OCI-LY1 (cell line): ENCODE data around the gene IKZF3.
"Not testable (repeated sequence)": the region's sequence is repeated elsewhere in the genome, so short reads cannot be mapped to it uniquely, and the experiment has no call there.

Experiments used
- H2AFZ ChIP-seq: fragments of 200-600 bp; sonication (generic), shearing (Covaris generic); 2 replicates; pipeline ENCODE4 v1.6.0; 2014; ENCODE audit warnings: antibody characterized with exemption, mild to moderate bottlenecking, low read length
- H3F3A ChIP-seq: fragments of 200-600 bp; sonication (generic), shearing (Covaris generic); 2 replicates; pipeline ENCODE4 v1.6.0; 2014; ENCODE audit warnings: mild to moderate bottlenecking, antibody characterized with exemption, low read length, moderate library complexity; ENCODE audit not compliant: insufficient read depth
- H3K27ac ChIP-seq: fragments of 200-600 bp; sonication (generic); 2 replicates; pipeline ENCODE4 v1.5.1; 2014; ENCODE audit warnings: low read length, mixed run types, mild to moderate bottlenecking, low read depth; ENCODE audit not compliant: poor library complexity, severe bottlenecking
- H3K27me3 ChIP-seq: fragments of 200-600 bp; sonication (generic); 2 replicates; pipeline ENCODE4 v1.6.0; 2014; ENCODE audit warnings: antibody characterized with exemption, mild to moderate bottlenecking, low read length, moderate library complexity; ENCODE audit not compliant: insufficient read depth
- H3K36me3 ChIP-seq: fragments of 200-600 bp; sonication (generic); 2 replicates; pipeline ENCODE4 v1.6.1; 2014; ENCODE audit warnings: mild to moderate bottlenecking, antibody characterized with exemption, low read length, moderate library complexity, mixed read lengths; ENCODE audit not compliant: insufficient read depth
- H3K4me1 ChIP-seq: fragments of 200-600 bp; sonication (generic); 2 replicates; pipeline ENCODE4 v1.5.1; 2014; ENCODE audit warnings: mild to moderate bottlenecking, low read length, moderate library complexity; ENCODE audit not compliant: insufficient read depth, severe bottlenecking
- H3K4me2 ChIP-seq: fragments of 200-600 bp; sonication (generic), shearing (Covaris generic); 2 replicates; pipeline ENCODE4 v1.6.1; 2014; ENCODE audit warnings: low read length
- H3K4me3 ChIP-seq: fragments of 200-600 bp; sonication (generic); 2 replicates; pipeline ENCODE4 v1.5.1; 2014; ENCODE audit warnings: low read length, low read depth, mild to moderate bottlenecking, mixed read lengths; ENCODE audit not compliant: poor library complexity, severe bottlenecking
- H3K79me2 ChIP-seq: fragments of 200-600 bp; shearing (Covaris generic); 2 replicates; pipeline ENCODE4 v1.6.1; 2016; ENCODE audit warnings: mixed run types, low read length, mixed read lengths; ENCODE audit not compliant: insufficient read depth
- H3K9ac ChIP-seq: fragments of 200-600 bp; sonication (generic), shearing (Covaris generic); 2 replicates; pipeline ENCODE4 v1.6.1; 2014; ENCODE audit warnings: mild to moderate bottlenecking, low read length, mixed read lengths
- H3K9me2 ChIP-seq: fragments of 200-600 bp; sonication (generic), shearing (Covaris generic); 2 replicates; pipeline ENCODE4 v1.6.1; 2014; ENCODE audit warnings: low read depth, mild to moderate bottlenecking, low read length, mixed read lengths
- H3K9me3 ChIP-seq: fragments of 200-600 bp; shearing (Covaris generic); 2 replicates; pipeline ENCODE4 v1.6.1; 2014; ENCODE audit warnings: low read length, mixed read lengths
- H4K20me1 ChIP-seq: fragments of 200-600 bp; sonication (generic), shearing (Covaris generic); 2 replicates; pipeline ENCODE4 v1.6.0; 2016; ENCODE audit warnings: mild to moderate bottlenecking, low read length; ENCODE audit not compliant: insufficient read depth
- EZH2 ChIP-seq: fragments of 200-600 bp; sonication (generic), shearing (Covaris generic); IDR thresholded peaks from 2 replicates; pipeline ENCODE4 v1.8.0; 2017; ENCODE audit warnings: borderline replicate concordance, mixed run types, mild to moderate bottlenecking, antibody characterized with exemption, low read length, moderate library complexity, mixed read lengths
- TF ChIP-seq, protein P1 (sequence below): fragments of 200-600 bp; sonication (generic), shearing (Covaris generic); IDR thresholded peaks from 2 replicates; pipeline ENCODE4 v1.5.1; 2017; ENCODE audit warnings: mild to moderate bottlenecking, antibody characterized with exemption, low read length, moderate library complexity, mixed read lengths

The IKZF3 gene

DNA sequence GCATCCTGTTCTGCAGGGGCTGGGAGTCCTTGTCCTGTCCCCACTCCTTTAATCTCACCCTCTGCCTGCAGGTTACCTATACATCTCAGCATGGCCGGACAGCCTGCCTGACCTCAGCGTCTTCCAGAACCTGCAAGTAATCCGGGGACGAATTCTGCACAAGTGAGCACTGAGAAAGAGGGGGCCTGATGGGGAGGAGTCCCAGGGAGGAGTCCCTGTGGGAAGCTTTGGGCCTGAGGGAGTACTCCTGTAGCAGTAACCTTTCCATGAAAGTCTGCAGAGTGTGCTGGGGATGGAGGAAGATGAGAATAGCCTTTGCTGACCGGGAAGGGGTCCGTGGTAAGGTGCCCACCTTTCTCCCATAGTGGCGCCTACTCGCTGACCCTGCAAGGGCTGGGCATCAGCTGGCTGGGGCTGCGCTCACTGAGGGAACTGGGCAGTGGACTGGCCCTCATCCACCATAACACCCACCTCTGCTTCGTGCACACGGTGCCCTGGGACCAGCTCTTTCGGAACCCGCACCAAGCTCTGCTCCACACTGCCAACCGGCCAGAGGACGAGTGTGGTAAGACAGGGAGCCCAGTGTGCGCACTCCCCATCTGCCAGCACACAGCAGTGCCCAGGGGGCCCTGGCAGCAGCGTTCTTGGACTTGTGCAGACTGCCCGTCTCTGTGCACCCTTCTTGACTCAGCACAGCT is 148.6 kb downstream of the IKZF3 start:
- H3K4me3 ChIP-seq, result no peak overlapping the region
- H3K79me2 ChIP-seq, result no peaks in the 10 kb centered on the region
- no peak overlapping the region for H3K27ac ChIP-seq
- no peaks in the 10 kb centered on the region for H3K36me3 ChIP-seq
- H2AFZ ChIP-seq, result no peak overlapping the region
- no peaks in the 10 kb centered on the region for H3K9me3 ChIP-seq
- TF ChIP-seq, protein P1, sequence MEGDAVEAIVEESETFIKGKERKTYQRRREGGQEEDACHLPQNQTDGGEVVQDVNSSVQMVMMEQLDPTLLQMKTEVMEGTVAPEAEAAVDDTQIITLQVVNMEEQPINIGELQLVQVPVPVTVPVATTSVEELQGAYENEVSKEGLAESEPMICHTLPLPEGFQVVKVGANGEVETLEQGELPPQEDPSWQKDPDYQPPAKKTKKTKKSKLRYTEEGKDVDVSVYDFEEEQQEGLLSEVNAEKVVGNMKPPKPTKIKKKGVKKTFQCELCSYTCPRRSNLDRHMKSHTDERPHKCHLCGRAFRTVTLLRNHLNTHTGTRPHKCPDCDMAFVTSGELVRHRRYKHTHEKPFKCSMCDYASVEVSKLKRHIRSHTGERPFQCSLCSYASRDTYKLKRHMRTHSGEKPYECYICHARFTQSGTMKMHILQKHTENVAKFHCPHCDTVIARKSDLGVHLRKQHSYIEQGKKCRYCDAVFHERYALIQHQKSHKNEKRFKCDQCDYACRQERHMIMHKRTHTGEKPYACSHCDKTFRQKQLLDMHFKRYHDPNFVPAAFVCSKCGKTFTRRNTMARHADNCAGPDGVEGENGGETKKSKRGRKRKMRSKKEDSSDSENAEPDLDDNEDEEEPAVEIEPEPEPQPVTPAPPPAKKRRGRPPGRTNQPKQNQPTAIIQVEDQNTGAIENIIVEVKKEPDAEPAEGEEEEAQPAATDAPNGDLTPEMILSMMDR, result no peak
- no peak for TF ChIP-seq EZH2
- H3K9me2 ChIP-seq, result no peaks in the 10 kb centered on the region
- H3K4me2 ChIP-seq, result no peak overlapping the region
- H3K9ac ChIP-seq, result no peak overlapping the region
- no peaks in the 10 kb centered on the region for H3F3A ChIP-seq
- H4K20me1 ChIP-seq, result no peaks in the 10 kb centered on the region
- no peaks in the 10 kb centered on the region for H3K4me1 ChIP-seq
- no peaks in the 10 kb centered on the region for H3K27me3 ChIP-seq

- no peaks in the 10 kb centered on the region for H3F3A ChIP-seq
- H3K9ac ChIP-seq, result no peak overlapping the region
Observed at GRCh38 chr17:39714234-39714633, 149.9 kb downstream of the IKZF3 start.

GRCh38 chr17:39711851-39712250 is 152.3 kb downstream of the IKZF3 start:
- H3K27me3 ChIP-seq, result no peaks in the 10 kb centered on the region
- no peak overlapping the region for H3K4me3 ChIP-seq
- no peaks in the 10 kb centered on the region for H3K9me3 ChIP-seq
- H3K4me2 ChIP-seq, result no peak overlapping the region
- TF ChIP-seq, protein P1, result no peak
- no peak for TF ChIP-seq EZH2
- no peaks in the 10 kb centered on the region for H3F3A ChIP-seq
- no peaks in the 10 kb centered on the region for H4K20me1 ChIP-seq
- H3K4me1 ChIP-seq, result no peaks in the 10 kb centered on the region
- H2AFZ ChIP-seq, result no peak overlapping the region
- H3K27ac ChIP-seq, result no peak overlapping the region
- no peaks in the 10 kb centered on the region for H3K9me2 ChIP-seq
- H3K79me2 ChIP-seq, result no peaks in the 10 kb centered on the region
- no peak overlapping the region for H3K9ac ChIP-seq
- no peaks in the 10 kb centered on the region for H3K36me3 ChIP-seq

More at GRCh38 chr17:39714234-39714633, 149.9 kb downstream of the IKZF3 start:
- no peaks in the 10 kb centered on the region for H3K79me2 ChIP-seq
- no peaks in the 10 kb centered on the region for H4K20me1 ChIP-seq
- H3K9me3 ChIP-seq, result no peaks in the 10 kb centered on the region
- H3K4me3 ChIP-seq, result no peak overlapping the region
- H3K4me1 ChIP-seq, result no peaks in the 10 kb centered on the region
- no peaks in the 10 kb centered on the region for H3K9me2 ChIP-seq
- no peak overlapping the region for H2AFZ ChIP-seq
- no peaks in the 10 kb centered on the region for H3K27me3 ChIP-seq
- no peaks in the 10 kb centered on the region for H3K36me3 ChIP-seq
- H3K4me2 ChIP-seq, result no peak overlapping the region
- H3K27ac ChIP-seq, result no peak overlapping the region
- TF ChIP-seq, protein P1, result no peak
- no peak for TF ChIP-seq EZH2

DNA sequence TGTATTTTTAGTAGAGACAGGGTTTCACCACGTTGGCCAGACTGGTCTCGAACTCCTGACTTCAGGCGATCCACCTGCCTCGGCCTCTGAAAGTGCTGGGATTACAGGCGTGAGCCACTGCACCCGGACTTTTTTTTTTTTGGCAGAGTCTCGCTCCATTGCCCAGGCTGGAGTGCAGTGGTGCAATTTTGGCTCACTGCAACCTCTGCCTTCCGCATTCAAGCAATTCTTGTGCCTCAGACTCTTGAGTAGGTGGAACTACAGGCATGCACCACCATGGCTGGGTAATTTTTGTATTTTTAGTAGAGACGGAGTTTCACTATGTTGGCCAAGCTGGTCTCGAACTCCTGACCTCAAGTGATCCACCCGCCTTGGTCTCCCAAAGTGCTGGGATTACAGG is 153.0 kb downstream of the IKZF3 start:
- H3F3A ChIP-seq, H3K36me3 ChIP-seq, H3K4me3 ChIP-seq, H3K9ac ChIP-seq, H2AFZ ChIP-seq, H3K9me3 ChIP-seq, H3K4me2 ChIP-seq, H4K20me1 ChIP-seq, H3K27me3 ChIP-seq, H3K9me2 ChIP-seq, H3K27ac ChIP-seq, H3K79me2 ChIP-seq, H3K4me1 ChIP-seq: not testable (repeated sequence)
